Hepatocyte (in vitro differentiated cells): Measurements from ENCODE around the gene NEURL2.

ENCODE experiments used
- CTCF ChIP-seq: fragments of 200-600 bp; sonication (generic); IDR thresholded peaks from 2 replicates; pipeline ENCODE4 v1.5.1; 2016; ENCODE audit warnings: antibody characterized with exemption, mild to moderate bottlenecking; ENCODE audit not compliant: poor library complexity
- EZH2 ChIP-seq: fragments of 200-600 bp; sonication (generic); IDR thresholded peaks from 2 replicates; pipeline ENCODE4 v1.6.1; 2016; ENCODE audit warnings: antibody characterized with exemption, mild to moderate bottlenecking, borderline replicate concordance
- EZH2phosphoT487 ChIP-seq: fragments of 200-600 bp; sonication (generic); IDR thresholded peaks from one replicate; pipeline ENCODE4 v1.6.1; 2018; ENCODE audit warnings: antibody characterized with exemption, mild to moderate bottlenecking, low read depth, moderate library complexity; ENCODE audit not compliant: unreplicated experiment, severe bottlenecking

GRCh38 chr20:45917790-45918141 is 26.8 kb upstream of the NEURL2 start:
- no peak for TF ChIP-seq CTCF
- no peak for TF ChIP-seq EZH2
- TF ChIP-seq EZH2phosphoT487: no peak
